ENCODE data around the gene PRELP. TPM values are rescaled to one million over a fixed set of nuclear protein-coding genes. Genes with fewer than 3 reads are reported as not detected.

PRELP gene
- total and polyA plus RNA-seq, 7 donors, result 0.92 to 133 (median 45.7) TPM

DNA sequence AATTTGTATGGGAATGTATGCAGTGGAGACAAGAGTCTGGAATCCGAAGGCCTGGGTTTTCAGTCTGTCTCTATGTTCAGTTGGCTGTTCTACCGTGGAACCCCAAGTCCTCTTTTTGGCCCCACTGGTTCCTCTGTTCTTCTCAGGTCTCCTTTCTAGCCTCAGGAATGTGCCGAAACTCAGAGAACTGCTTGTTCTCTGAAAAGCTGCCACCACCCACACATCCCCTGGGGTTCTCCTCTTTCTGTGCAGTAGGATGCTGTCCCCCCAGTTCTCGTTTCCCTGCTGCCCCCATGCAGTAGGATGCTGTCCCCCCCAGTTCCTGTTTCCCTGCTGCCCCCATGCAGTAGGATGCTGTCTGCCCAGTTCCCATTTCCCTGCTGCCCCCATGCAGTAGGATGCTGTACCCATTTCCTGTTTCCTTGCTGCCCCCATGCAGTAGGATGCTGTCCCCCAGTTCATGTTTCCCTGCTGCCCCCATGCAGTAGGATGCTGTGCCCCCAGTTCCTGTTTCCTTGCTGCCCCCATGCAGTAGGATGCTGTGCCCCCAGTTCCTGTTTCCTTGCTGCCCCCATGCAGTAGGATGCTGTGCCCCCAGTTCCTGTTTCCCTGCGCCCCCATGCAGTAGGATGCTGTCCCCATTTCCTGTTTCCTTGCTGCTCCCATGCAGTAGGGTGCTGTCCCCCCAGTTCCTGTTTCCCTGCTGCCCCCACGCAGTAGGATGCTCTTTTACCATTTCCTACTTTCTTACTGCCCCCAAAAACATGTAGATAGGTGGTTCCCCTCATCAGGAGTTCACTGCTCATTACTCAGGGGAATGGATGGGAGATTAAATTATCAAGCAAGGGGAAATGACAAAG, 53.6 kb downstream of the PRELP start:
- no peak for TF ChIP-seq POLR2A (IDR thresholded peaks at IDR 0.05)
- TF ChIP-seq, protein P1, sequence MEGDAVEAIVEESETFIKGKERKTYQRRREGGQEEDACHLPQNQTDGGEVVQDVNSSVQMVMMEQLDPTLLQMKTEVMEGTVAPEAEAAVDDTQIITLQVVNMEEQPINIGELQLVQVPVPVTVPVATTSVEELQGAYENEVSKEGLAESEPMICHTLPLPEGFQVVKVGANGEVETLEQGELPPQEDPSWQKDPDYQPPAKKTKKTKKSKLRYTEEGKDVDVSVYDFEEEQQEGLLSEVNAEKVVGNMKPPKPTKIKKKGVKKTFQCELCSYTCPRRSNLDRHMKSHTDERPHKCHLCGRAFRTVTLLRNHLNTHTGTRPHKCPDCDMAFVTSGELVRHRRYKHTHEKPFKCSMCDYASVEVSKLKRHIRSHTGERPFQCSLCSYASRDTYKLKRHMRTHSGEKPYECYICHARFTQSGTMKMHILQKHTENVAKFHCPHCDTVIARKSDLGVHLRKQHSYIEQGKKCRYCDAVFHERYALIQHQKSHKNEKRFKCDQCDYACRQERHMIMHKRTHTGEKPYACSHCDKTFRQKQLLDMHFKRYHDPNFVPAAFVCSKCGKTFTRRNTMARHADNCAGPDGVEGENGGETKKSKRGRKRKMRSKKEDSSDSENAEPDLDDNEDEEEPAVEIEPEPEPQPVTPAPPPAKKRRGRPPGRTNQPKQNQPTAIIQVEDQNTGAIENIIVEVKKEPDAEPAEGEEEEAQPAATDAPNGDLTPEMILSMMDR (IDR thresholded peaks at IDR 0.05), result no peak
- no peak for TF ChIP-seq EP300 (IDR thresholded peaks at IDR 0.05)
- TF ChIP-seq POLR2AphosphoS5 (IDR thresholded peaks at IDR 0.05), result no peak
- Histone ChIP-seq H3K27ac (peak overlapping the region in 2 of 4 donors; percentile 39 to 71), H3K4me3 (no peak overlapping the region), H3K9me3 (no peaks in the 10 kb centered on the region), H3K4me1 (peaks cover 0 to 47% (median 41%) of the 10 kb centered on the region in 4 donors), H3K36me3 (no peaks in the 10 kb centered on the region), H3K27me3 (no peaks in the 10 kb centered on the region)
- WGBS, 2 donors, result 73 to 89% methylated on average over 6 of the region's 6 CpGs
- intact Hi-C loops (cut with DNase I), result no loop called here
- DNase-seq, result peak; percentile 20

GRCh38 chr1:203531063-203531462, 55.5 kb downstream of the PRELP start:
- WGBS, 2 donors, result 82 to 91% methylated on average over 3 of the region's 3 CpGs
- H3K27me3 ChIP-seq, result no peaks in the 10 kb centered on the region
- H3K27ac ChIP-seq, result peak overlapping the region in 2 of 4 donors; percentile 22 to 33
- H3K4me3 ChIP-seq, result no peak overlapping the region
- intact Hi-C loops (cut with DNase I), result no loop called here
- H3K36me3 ChIP-seq, result no peaks in the 10 kb centered on the region
- H3K9me3 ChIP-seq, result no peaks in the 10 kb centered on the region
- peak; percentile 30 for DNase-seq
- peaks cover 0 to 43% (median 37%) of the 10 kb centered on the region in 4 donors for H3K4me1 ChIP-seq
- TF ChIP-seq POLR2AphosphoS5 (IDR thresholded peaks at IDR 0.05) (no peak), POLR2A (IDR thresholded peaks at IDR 0.05) (no peak), EP300 (IDR thresholded peaks at IDR 0.05) (no peak)
- TF ChIP-seq, protein P1 (IDR thresholded peaks at IDR 0.05), result no peak

DNA sequence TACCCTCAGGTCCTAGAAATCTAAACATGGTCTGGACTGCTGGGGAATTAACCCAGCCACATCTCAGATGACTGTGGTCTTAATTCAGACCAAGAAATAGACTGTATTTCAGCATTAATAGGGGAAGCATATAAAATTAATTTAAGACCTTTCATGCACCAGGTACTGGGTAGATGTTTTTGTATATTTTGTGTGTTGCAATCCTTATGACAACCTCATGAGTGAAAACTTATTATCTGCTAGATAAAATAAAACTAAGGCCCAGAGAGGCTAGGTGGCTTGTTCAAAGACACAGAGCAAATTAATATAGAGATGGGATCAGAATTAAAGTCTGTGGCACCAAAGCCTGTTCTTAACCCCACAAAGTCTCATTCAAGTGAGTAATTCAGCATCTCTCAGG, 58.4 kb downstream of the PRELP start:
- intact Hi-C loops (cut with DNase I), result loop anchor here (2.0 kb wide), 1 partner anchor 23 kb away; no protein-coding TSS in a partner anchor
- peaks cover 0 to 60% (median 48%) of the 10 kb centered on the region in 4 donors for H3K4me1 ChIP-seq

DNA sequence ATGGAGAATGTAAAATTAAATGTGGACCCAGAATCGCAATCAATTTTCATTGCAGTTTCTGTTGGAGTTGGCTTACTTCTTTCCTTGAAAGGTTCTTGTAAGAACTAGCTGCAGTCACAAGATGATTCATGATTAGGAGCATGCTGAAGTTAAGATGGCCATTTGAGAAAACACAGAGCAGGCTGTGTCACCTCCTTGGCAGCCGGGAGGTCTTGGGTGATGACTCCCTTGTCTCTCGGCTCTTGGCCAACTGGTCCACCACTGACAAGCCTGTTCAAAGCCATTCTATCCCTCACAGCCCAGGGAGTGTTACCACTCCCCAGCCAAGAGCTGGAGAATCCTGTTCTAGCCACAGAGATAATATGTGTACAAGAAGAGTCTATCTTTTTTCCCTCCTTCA, 58.9 kb downstream of the PRELP start:
- H3K27me3 ChIP-seq, result no peaks in the 10 kb centered on the region
- DNase-seq, result peak; percentile 98
- peak overlapping the region; percentile 80 to 97 (median 87) for H3K27ac ChIP-seq
- WGBS, 2 donors, result 82 to 85% methylated on average over 3 of the region's 3 CpGs
- no peak overlapping the region for H3K4me3 ChIP-seq
- intact Hi-C loops (cut with DNase I), result loop anchor here (2.0 kb wide), 1 partner anchor 22 kb away; no protein-coding TSS in a partner anchor
- H3K9me3 ChIP-seq, result no peaks in the 10 kb centered on the region
- no peaks in the 10 kb centered on the region for H3K36me3 ChIP-seq
- TF ChIP-seq POLR2AphosphoS5 (IDR thresholded peaks at IDR 0.05), result peak; percentile 98 to 99 (median 99)
- TF ChIP-seq, protein P1 (IDR thresholded peaks at IDR 0.05), result no peak
- TF ChIP-seq POLR2A (IDR thresholded peaks at IDR 0.05), result no peak
- TF ChIP-seq EP300 (IDR thresholded peaks at IDR 0.05), result peak; percentile 87 to 96 (median 94)
- H3K4me1 ChIP-seq, result peaks cover 0 to 63% (median 49%) of the 10 kb centered on the region in 4 donors

More for the DNA sequence above, 58.4 kb downstream of the PRELP start:
- TF ChIP-seq POLR2AphosphoS5 (IDR thresholded peaks at IDR 0.05) (peak in 1 of 4 donors; percentile 63), EP300 (IDR thresholded peaks at IDR 0.05) (peak in 2 of 4 donors; percentile 16 to 42), POLR2A (IDR thresholded peaks at IDR 0.05) (no peak)
- TF ChIP-seq, protein P1 (IDR thresholded peaks at IDR 0.05), result no peak
- no peak overlapping the region for H3K4me3 ChIP-seq
- H3K9me3 ChIP-seq, result no peaks in the 10 kb centered on the region
- H3K36me3 ChIP-seq, result no peaks in the 10 kb centered on the region
- no peak for DNase-seq
- peak overlapping the region; percentile 80 to 97 (median 87) for H3K27ac ChIP-seq
- H3K27me3 ChIP-seq, result no peaks in the 10 kb centered on the region

Measured in sigmoid colon (tissue), 7 donors.